LHCN-M2 (cell line): ENCODE measurements around the gene PHEX. TPM values are rescaled to one million over a fixed set of nuclear protein-coding genes. Genes with fewer than 3 reads are reported as not detected.

Experiments
- DNase-seq: peaks from one replicate; pipeline ENCODE4 v3.0.0-alpha.2; 2012; ENCODE audit warnings: low read depth
- polyA plus RNA-seq: library from polyadenylated mRNA; unstranded; fragments of >200 nt; gene quantifications from one replicate; pipeline ENCODE4 v1.2.1, GENCODE V29; 2012; ENCODE audit warnings: missing spikeins
- total RNA-seq: library from RNA; depleted of rRNA; stranded (reverse); fragments of >200 nt; gene quantifications from 2 replicates; pipeline ENCODE4 v1.2.3, GENCODE V29; 2014; rRNA removed

PHEX gene
- total RNA-seq, result 0.75 and 0.83 TPM in 2 replicates
- polyA plus RNA-seq, result 0.05 TPM

DNA sequence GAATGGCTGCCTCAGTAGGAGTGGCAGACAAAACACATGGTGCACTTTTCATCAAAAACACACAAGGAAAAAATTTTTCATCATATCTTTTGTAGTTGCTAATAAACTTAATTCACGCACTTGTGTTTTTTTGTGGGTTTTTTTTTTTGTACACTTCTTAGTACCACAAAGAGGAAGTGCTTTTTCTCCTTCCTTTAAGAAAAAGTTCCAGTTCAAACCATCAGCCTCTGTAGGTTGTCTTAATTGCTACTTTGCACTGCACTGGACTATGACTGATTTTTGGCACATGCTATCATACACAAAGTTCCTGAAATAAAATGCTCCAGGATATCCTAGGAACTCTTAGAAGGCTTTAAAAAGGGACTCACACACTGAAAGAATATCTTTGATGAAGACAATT is at the start of gene PHEX:
Gene PHEX, plus strand, starts transcription at position 242 of the 400 bp plus-strand sequence. CDS start 681 bp downstream, outside the sequence.
- DNase-seq, result no peak

DNA sequence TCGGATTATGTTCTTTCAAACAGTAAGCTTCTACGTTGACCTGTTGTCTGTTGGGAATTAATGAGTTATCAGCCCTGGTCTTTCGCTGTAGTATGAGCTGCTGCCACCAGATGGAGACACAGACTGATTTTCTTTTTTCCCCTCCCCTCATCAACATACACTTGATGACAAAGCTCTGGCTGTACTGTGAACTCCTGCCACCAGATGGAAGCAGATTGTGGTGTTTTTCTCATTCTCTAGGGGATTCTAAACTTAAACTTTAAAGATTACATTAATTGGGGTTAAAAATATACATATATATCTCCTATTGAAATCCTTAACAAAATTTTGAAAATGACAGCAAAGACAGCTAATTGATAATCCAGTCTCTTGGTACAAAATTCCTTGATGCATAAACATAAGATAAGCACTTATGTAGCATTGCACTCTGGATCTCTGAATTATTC is 46.8 kb upstream of the PHEX start:
- peak; percentile 75 for DNase-seq

DNA sequence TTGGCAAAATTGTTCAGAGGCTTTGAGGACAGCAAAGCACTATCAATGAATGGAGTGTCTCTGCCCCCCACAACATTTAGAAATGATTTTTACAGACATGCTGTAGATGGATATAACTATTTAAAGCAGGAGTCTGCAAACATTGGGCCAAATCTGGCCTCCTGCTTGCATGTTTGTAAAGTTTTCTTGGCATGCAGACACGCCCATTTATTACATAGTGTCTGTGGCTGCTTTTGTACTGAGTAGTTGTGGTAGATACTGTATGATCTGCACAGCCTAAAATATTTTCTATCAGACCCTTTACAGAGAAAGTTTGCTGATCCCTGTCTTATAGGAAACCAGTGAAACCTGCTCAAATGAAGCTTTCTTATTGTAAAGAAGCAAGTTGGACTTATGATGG is 45.5 kb upstream of the PHEX start:
- no peak for DNase-seq

DNA sequence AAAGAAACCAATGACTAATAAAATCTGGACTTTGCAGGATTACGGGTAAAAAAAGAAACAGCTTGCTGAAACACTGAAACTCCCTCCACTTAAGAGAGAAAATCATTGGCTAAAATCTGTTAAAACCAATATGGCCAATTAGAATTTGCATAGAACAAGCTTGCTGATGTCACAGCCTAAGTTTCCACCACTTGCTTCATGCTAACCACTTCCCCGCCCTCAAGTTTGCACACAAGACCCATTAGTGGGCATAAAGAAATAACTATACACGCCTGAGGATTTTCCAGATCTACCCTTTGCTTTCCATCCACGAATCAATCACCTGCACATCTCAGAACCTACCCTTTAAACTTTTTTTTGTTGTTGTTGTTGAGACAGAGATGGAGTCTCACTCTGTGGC is 42.7 kb upstream of the PHEX start:
- DNase-seq, result no peak

DNA sequence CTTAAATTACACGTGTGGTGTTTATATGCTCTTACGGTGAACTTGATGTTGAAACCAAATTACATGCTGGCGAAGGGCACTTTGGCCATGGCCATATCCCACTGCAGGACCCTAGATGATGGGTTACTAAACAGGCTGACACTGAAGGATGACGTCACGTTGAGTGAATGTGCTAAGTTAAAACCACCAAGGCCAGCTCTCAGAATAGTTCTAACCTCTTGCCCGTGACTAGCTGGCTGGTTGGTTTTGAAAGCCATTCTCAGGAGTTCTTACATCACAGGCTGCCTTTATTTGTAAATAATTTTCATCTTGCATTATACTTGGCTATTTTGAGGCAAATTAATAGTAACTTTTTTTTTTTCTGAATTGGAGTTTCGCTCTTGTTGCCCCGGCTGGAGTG is 41.3 kb upstream of the PHEX start:
- DNase-seq, result no peak

DNA sequence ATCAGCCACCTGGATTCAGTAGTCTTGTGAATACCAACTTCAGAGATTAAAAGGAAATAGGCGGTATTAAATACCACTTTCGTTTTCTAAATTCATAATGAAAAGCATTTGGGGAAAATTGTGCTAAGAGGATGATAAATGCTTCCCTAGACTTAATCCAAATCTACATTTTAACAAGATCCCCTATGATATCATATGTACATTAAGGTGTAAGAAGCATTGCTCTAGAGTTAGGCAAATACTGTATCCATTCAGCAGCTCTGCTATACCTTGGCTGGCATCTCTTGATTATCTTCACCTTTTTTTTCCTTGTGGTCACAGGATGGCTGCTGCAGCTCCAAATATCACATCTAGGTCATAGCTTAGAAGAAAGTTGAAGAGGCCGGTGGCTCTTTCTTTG is 40.6 kb upstream of the PHEX start:
- no peak for DNase-seq

DNA sequence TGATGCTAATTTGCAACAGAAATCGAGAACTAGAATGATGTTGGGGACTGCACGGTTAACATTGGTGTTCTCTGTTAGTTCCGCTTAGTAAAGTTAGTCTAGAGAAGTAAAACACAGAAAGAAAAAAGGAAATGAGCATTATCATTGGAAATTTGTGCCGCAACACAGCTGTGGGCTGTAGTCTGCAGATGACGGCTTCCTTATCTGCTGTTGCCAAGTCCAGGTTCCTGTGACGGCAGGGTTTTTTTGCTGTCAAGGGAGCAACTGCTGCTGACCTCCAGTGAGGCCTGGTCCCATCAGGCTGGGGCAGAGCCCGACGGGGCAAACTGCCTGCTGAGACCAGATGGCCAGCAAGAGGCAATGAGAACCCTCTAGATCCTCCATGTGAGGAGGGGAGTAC is 38.9 kb upstream of the PHEX start:
- DNase-seq, result no peak

DNA sequence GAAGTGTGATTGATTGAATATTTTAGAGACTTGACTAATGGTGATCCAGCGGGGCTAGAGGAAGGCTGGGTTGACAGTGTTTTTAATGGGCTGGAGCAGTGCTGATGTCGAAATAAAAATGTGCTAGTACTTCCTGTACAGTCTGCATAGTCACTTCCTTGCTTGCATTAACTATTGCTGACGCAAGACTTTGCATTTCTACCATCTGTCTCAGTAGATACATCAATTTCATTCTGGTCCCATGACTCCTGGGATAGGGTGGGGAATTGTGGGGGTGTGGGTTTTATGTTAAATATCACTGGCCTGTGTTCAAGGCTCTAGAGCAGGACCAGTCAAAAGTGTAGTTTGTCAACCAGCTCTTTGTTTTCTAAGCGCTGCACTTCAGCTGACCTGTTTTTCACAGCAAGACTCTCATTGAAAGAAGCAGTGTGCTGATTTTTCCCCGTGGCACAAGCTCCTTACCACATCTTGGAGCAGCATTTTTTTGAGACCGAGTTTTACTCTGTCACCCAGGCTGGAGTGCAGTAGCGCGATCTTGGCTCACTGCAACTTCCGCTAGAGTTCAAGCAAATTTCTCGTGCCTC is 35.2 kb upstream of the PHEX start:
- peak; percentile 55 for DNase-seq

DNA sequence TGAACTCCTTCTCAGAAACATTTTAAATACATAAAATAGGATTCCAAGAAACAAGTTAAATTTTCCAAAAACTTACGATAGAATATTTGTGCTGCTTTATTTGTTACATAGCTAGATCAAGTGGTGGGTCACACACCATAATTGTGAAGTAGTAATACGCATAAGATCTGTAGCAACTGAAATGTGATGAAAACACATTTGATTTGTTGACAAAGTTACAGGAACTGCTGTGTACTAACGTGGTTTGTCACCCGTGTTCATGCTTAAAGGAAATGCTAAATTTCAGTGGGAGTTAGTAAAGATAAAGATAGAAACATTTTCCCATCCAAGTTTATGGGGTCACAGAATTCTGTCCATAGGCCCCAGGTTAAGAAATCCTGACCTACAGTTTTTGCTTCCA is 34.1 kb upstream of the PHEX start:
- no peak for DNase-seq

DNA sequence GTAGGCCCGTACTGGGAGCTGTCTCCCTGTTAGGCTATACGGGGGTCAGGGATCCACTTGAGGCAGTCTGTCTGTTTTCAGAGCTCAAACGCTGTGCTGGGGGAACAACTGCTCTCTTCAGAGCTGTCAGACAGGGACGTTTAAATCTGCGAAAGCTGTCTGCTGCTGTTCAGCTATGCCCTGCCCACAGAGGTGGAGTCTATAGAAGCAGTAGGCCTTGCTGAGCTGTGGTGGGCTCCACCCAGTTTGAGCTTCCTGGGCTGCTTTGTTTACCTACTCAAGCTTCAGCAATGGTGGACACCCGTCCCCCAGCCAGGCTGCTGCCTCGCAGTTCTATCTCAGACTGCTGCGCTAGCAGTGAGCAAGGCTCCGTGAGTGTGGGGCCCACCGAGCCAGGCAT is 27.3 kb upstream of the PHEX start:
- DNase-seq, result no peak

DNA sequence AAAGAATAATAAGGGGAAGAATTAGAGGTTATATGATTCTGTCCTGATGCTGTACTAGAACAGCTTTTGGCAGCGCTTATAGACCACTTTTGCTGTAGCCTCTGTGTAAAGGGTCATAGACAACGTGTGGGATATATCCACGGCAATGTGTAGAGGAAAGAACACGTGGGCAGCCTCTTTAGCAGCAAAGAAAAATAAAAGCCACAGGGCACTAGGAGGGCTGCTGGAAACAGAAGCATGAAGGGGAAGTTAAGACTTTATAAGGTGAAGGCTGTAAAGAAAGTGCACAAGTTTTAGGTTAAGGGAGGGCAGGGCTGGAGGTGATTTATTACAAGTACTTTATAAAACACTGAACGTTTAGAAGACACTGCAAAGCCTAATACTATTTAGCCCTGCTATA is 20.1 kb upstream of the PHEX start:
- DNase-seq, result no peak

DNA sequence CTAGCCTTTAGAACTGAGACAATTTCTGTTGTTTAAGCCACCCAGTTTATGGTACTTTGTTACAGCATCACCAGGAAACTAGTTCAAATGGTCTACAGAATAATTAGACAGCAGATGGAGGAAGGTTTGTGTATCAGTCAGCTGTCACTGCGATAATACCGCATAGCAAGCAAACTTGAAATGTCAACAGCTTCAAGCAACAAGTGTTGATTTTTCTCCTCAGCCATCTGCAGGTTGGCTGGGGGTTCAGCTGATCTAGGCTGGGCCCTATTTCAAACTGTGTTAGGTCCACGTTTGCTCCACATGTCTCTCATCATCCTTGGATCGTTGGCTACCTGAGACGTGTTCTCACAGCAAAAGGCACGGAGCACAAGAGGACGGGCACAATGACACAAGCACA is 19.2 kb upstream of the PHEX start:
- no peak for DNase-seq

DNA sequence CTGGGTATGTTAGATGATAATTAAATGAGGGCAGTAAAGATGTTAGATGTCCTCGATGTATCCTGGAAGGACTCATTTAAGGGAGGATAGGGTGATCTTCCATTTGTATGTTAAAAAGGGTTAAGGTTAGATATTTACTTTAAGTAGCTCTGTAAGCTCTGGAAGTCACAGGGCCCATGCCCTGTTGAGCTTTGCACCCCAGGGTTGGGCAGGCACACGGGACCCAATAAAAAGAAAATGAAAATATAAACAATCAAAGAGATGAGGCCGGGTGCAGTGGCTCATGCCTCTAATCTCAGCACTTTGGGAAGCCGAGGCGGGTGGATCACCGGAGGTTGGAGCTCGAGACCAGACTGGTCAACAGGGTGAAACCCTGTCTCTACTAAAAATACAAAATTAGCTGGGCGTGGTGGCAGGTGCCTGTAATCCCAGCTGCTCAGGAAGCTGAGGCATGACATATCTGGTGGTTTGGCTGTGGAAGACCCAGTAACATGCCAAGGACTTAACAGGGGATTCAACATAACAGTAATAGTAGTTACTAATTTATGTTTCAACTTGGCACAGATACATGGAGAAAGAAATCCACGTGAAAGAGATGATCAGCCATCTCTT is 16.9 kb upstream of the PHEX start:
- DNase-seq, result no peak

DNA sequence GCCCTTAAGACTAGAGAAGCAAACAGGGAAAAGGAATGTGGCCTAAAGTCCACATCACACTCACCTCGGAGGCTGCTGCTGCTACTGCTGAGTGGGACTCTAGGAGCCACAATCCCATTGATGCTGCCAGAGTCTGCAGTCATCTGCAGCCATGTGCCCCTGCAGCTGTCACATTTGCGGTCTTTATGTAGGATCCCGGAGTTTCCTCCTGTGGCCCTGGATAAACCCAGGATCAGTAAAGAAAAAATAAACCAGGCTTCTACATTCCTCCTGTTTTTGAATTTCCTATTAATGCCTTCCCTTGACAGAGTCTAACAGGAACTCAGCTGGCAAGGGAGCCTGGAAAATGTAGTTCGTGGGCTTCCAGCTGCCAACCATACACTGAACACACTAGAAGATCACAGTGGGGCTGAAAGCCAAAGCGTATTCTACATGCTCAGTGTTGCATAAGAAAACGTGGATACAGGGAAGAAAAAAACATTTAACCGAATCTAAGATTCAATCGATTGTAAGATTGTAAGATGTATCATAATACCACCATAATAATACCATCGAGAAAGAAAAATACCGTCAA is 10.3 kb upstream of the PHEX start:
- peak; percentile 21 for DNase-seq

DNA sequence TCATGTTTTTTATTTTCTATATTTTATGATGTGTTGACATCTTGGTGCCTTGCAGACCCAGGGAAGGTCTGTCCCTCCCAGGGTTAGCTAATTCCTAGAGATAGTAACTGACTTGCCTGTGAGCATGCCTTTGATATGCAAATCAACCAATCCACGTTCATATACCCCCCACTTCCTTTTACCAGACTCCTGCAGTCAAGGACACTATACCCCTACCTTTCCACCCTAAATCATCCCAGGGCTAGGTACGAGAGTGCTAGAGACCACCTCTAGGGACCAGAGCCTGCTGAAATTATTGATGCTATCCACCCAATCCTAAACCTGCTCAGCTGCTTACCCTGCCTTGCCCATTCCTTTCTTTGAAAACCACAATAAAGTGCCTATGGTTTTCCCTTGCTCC is 7.5 kb upstream of the PHEX start:
- no peak for DNase-seq

DNA sequence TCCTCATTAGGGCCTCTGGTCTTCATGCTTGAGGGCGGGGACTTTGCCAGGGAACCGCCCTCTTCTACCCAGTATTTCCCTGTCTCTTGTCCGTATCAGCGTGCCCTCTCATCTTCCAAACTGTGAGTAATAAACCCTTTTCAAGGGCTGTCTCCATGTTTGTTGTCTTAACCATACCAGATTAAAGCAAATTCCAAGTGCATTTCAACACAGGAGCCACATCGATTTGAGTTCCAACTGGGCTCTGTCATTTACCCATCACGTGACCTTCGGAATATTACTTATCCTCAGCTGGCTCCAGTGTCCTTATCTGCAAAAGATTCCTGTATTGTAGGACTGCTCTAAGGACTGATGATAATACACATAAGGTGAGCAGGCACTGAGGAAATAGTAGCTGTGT is 6.4 kb upstream of the PHEX start:
- no peak for DNase-seq

DNA sequence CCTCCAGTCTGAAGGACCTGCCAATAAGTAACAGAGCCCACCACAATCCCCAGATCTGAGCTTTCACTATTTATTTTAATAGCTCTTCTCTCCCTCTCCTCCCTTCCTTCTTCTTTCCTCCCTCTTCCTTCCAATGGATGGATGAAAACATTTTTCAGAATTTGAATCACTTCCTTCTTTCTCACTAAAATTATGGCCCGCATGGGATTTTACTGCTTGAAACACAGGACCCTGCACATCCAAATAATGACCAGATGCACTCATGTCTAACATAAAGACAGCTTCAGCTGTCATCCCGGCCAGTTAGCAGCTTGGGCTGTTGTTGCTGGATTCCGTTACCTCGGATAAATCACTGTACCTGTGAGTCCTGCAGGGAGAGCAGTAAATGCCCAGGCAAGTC is 5.4 kb upstream of the PHEX start:
- no peak for DNase-seq

DNA sequence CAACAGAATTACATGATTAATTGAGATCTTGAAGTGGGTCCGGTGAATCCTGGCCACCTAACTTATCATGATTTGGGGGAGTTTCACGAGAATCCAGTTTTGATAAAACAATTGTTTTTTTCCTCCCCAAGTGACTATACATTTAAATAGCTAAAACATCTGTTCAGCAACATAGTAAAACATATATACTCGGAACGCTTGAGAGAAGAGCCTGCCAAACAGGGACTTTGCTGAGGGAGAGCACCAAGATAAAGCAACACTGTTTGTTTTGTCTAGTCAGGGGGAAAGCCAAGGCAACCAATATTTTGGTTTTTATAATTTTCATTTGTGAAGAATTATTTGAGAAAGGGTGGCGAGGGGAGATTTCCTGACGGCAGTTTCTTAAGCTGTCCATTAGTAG is 381 bp downstream of the PHEX start:
- no peak for DNase-seq

DNA sequence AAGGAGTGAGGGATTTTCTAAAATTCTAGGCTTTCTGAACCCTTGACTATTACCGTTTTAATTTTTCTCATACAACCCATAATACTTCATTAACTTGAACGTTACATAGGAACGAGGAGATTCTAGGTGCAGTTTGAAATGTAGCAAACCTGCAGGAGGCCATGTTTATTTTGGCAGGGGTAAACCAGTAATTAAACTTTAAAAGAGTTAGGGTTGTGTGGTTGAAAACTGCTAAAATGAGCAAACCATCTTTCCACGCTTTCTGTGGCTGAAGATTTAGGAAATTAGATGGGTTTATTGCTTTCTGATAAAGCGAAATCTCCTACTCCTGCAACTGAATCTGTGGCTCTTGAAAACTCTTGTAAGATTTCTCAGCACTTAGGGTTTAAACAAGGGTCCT is 1.7 kb downstream of the PHEX start:
- DNase-seq, result no peak

DNA sequence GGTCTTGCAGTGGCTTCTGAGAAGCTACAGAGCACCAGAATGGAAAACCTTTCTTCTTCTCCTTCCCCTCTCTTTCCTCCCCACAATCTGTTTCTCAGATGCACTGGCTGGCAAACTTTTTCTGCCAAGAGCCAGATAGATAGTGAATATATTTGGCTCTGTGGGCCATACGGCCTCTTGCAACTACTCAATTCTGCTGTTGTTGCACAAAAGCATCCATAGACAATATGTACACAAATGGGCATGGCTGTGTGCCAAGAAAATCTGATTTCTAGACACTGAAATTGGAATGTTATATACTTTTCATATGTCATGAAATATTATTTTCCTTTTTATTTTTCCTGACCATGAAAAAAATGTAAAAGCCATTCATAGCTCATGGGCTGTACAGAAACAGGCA is 3.1 kb downstream of the PHEX start:
- DNase-seq, result no peak

DNA sequence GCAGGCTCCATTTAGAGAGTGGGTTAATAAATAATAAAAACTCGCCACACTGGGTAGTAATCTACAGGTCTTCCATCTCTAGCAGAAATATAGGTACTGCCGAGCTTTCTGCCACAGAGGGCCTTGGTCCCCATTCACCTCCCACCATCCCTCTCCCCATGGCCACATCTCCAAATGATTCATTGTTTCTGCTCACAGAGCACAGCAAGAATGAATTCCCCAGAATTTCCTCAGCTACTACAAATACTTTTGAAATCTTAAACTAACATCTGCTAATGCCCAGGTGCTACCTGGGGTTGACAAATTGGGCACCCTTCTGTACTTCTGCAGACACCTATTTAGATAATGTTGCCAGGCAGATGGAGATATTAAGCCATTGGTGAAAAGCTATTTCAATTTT is 5.1 kb downstream of the PHEX start:
- no peak for DNase-seq

DNA sequence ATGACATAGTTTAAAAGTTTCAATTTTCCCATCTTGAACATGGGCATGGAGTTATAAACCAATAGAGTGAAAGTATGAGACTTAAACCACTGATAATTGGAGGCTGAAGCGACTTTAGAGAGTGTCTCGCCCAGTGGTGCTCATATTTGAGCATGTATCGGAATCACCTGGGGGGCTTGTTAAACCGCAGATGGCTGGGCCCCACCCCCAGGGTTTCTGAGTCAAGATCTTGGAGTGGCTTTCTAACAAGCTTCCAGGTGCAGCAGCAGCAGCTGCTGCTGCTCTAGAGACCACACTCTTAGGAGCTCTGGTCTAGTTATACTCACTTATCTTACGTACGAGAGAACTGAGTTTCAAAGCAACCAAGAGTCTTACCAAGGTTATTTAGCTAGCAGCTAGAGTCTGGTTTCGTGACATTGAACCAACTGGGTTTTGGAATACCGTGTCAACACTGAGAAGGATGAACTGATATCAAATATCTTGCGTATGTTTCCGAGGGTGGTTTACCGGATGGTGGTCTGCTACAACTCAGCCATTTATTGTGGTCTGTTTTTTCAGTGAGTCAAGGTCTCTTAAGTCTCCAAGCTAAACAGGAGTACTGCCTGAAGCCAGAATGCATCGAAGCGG is 5.9 kb downstream of the PHEX start:
- no peak for DNase-seq

DNA sequence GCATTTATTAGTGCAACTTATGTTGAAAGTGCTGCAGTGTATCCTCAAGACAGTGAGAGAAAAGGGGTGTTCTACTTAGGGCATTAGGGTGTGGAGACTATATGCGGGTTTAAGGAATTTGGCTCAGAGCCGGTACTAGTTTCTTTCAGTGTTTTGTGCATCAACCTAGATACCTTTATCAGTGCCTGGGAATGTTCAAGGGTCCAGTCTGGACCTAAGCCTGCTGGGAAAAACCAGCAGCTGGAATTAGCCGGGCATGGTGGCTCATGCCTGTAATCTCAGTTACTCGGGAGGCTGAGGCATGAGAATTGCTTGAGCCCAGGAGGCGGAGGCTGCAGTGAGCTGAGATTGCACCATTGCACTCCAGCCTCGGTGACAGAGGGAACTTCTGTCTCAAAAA is 7.4 kb downstream of the PHEX start:
- no peak for DNase-seq
